Stomach (tissue), 4 donors: ENCODE measurements around the gene PRELID3B.

ENCODE experiments used
- EP300 ChIP-seq: sonication (generic); formaldehyde crosslinking; IDR thresholded peaks from one replicate; pipeline ENCODE4 v1.6.1; 2017; ENCODE audit warnings: antibody characterized with exemption
- POLR2A ChIP-seq, 4 donors: fragments of 450-650 bp; IDR thresholded peaks; one replicate each; pipeline ENCODE4 v1.6.1; 2016; ENCODE audit warnings: antibody characterized with exemption in 4 of 4, control low read depth in 2 of 4, mild to moderate bottlenecking in 1 of 4, moderate library complexity in 1 of 4
- POLR2AphosphoS5 ChIP-seq, 3 donors: sonication (generic); formaldehyde crosslinking; IDR thresholded peaks; one replicate each; pipeline ENCODE4 v1.6.1; 2016; ENCODE audit warnings: antibody characterized with exemption in 3 of 3
- TF ChIP-seq, protein P1 (sequence below), 7 experiments: fragments of 450-650 bp in 4 of 7; fragments of 200-600 bp in 3 of 7; sonication (generic) in 3 of 7; IDR thresholded peaks; one replicate each; pipeline ENCODE4 v1.5.1; 2016 to 2019; ENCODE audit warnings: antibody characterized with exemption in 7 of 7, control low read depth in 2 of 7, mild to moderate bottlenecking in 1 of 7

DNA sequence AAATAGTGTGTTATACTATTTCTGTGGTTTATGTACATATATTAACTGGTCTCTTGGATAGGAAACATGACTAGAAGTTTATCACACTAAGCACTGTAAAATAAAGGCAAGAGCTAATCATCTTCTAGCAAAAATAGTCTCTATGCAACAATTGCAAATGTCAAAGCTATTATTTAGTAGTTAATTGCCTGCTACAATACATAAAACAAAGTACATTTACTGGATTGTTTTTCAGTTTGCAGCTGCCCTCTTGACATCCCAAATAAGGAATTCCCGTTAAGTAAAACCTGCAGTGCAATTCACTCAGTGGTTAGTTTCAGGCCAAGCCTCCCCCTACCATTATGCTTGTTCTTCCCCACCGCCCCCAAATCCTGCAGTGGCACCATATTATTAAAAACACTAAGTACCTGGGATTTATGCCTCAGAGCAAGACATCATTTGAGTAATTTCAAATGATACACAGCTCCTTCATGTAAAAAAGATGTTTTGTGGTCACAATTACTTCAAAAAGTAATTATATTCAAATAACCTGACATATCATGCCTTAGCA is 8.9 kb downstream of the PRELID3B start:
- TF ChIP-seq POLR2A (IDR thresholded peaks at IDR 0.05) (no peak), EP300 (no peak), POLR2AphosphoS5 (IDR thresholded peaks at IDR 0.05) (no peak)
- TF ChIP-seq, protein P1, sequence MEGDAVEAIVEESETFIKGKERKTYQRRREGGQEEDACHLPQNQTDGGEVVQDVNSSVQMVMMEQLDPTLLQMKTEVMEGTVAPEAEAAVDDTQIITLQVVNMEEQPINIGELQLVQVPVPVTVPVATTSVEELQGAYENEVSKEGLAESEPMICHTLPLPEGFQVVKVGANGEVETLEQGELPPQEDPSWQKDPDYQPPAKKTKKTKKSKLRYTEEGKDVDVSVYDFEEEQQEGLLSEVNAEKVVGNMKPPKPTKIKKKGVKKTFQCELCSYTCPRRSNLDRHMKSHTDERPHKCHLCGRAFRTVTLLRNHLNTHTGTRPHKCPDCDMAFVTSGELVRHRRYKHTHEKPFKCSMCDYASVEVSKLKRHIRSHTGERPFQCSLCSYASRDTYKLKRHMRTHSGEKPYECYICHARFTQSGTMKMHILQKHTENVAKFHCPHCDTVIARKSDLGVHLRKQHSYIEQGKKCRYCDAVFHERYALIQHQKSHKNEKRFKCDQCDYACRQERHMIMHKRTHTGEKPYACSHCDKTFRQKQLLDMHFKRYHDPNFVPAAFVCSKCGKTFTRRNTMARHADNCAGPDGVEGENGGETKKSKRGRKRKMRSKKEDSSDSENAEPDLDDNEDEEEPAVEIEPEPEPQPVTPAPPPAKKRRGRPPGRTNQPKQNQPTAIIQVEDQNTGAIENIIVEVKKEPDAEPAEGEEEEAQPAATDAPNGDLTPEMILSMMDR (IDR thresholded peaks at IDR 0.05): no peak
